ENCODE data around the gene ARHGEF11.

ARHGEF11 gene

DNA sequence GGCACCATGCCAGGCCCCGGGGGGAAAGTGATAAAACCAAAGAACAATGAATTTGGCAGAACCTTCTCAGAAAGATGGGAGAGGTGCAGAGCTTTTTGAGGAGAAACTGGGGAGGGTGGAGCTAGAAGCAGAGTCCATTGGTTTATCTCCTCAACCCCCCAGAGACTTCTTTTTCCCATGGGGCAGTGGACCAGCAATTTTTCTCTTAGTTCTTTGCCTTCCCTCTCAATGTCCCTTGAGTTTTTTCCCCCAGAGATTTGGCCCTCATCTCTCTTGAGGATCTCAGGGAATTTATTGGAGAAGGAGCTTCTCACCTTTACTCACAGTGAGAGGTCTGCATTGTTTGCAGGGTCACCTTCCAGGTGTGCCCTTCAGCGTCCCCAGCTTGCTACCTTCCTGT lies 5.3 kb upstream of the ARHGEF11 start:
- DNase-seq (ENCODE audit: low spot score) = no peak

DNA sequence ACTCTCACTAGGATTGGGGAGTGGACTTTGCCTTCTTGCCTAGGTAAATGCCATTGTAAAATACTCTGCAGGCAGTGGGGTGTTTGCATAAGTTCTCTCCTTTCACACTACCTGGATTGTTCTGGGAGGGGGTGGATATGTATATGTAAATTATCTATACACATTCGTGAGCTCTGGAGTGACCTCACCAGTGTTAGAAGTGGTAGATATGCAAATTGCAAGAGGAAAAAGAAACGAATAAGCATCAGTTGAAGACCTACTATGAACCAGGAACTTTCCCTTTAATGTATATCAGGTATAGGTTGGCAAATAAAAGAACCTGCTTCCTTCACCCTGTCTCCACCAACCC lies 1.5 kb upstream of the ARHGEF11 start:
- DNase-seq (ENCODE audit: low spot score) = no peak

DNA sequence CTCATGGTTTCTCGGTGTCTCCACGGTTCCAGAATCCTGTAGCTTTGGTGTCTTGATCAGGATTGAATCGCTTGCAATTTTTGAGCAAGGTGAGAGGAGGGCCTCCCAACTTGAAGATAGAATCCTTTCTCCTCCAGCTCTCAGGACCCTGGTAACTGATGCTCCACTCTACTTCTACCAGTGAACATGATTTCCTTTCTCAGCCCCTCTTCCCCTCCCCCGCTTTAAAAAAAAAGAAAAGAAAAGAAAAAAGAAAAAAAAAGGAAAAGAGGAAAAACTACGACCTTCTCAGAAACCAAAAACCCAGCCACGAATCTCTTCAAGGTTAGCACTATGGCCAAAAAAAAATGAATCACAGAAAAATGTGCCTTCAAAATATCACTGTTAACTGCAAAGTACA lies 1.2 kb downstream of the ARHGEF11 start:
- no peak for DNase-seq (ENCODE audit: low spot score)

DNA sequence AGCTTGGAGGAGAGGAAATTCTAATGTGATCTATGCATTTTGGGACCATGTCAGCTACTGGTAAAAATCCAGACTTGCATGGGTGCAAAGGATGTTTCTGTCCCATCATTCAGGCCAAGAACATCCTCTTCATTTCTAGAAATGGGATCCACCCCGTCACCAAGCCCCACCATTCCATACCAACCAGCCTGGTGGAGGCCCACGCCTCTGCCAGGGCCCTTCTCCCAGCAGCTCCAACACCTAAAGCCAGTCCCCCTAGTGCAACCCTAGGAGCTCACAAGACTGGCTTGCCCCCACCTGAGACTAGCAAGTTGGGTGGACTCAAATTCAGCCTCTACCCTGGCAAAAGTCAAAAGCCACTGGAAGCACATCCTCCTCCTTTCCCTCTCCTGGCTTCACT lies 1.9 kb downstream of the ARHGEF11 start:
- DNase-seq (ENCODE audit: low spot score) = no peak

DNA sequence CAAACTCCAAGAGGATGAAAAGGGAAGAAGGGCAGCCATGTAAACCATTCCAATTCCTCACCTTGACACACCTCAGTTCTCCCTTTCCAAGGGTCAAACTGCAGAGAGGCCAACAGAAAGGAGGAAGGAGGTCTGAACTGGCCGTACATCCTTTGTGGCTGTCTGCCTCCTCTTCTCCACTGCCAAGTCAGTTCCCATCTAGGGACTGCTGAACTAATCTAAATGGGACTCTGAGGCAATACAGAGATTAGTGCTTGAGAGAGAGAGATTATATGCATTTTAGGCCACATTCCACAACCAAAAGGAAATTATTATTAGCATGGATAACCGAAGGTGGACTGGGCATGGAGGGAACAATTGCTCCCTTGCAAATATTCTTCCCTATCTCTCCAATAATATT lies 2.7 kb downstream of the ARHGEF11 start:
- no peak for DNase-seq (ENCODE audit: low spot score)

DNA sequence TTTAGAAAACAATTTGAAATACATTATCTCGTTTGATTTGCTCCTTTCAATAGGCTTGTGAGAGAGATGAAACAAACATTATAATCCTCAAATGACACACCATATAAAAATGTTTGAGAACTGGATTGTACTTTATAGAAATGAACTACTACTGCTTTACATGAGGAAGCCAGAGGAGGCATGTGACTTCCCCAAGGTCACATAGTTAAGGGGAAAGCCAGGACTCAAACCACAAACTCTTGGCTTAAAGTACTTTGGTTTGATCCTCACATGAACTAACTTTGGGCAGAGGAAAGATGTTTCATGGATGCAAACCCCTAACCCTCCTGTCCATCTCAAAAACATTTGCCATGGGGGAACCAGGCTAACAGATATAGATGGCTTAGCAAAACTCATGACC lies 4.7 kb downstream of the ARHGEF11 start:
- DNase-seq (ENCODE audit: low spot score) = no peak

DNA sequence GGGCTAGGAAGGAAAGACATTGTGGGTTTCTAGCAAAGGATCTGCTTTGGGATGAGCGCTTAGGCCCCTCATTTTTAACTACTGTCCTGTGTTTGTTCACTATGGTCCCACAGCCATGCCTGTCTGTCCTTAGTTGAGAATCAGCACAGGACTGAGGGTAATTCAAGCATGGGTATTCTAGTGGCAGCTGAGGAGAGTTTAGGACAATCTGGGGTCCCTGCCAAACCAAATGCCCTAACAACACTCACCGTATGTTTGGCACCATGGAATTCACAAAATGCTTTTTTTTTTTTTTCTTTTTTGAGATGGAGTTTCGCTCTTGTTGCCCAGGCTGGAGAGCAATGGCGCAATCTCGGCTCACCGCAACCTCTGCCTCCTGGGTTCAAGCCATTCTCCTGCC lies 10.4 kb downstream of the ARHGEF11 start:
- DNase-seq (ENCODE audit: low spot score) = no peak

DNA sequence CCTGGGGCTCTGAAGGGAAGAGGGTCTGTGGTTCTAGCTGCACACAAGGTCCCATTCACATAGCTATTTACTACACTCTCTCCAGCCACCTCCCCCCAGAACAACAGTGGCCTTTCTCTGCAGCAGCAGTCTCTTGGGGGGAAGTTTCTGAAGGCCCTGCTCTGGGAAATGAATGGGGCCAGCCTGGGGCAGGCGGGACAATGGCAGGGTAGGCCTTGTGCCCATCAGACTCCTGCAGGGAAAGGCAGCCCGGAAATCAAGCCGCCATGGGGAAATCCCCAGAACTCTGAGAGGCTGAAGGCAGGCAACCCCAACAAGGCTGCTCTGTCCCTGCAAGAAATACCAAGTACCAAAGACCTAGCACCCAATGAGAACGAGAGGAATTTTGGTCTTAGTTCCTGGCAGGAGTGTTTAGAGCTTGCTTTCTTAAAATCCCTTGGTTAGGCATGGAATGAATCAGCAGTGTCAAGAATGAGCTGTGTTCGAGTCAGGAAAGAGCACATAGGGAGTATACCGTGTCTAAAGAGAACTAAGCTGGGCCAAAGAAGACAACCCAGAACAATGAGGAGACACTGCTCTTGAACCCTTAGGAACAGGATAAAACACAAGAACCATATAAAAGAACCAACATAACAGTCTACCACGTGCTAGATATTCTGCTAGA lies 11.3 kb downstream of the ARHGEF11 start:
- peak; percentile 68 for DNase-seq (ENCODE audit: low spot score)

DNA sequence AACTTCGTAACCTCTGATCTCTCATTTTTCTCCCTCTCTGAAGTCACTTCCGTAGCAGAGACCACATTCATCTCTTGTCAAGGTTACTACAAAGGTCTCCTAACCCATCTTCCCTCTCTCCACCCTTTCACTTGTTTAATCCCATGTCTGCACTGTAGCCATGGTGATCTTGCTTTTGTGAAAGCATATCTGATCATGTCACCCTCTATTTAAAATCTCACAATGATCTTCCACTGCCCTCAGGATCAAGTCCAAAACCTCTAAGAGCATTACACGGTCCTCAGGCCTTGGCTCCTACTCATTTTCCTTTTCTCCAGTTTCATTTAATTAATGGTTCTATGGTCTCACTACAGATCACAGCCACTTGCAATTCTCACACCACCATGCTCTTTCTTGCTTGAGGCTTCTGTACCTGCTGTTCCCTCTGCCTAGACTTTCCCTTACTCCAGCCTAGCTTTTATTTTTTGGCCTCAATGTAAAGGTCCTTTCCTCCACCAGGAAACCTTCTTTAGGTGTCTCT lies 12.1 kb downstream of the ARHGEF11 start:
- no peak for DNase-seq (ENCODE audit: low spot score)

DNA sequence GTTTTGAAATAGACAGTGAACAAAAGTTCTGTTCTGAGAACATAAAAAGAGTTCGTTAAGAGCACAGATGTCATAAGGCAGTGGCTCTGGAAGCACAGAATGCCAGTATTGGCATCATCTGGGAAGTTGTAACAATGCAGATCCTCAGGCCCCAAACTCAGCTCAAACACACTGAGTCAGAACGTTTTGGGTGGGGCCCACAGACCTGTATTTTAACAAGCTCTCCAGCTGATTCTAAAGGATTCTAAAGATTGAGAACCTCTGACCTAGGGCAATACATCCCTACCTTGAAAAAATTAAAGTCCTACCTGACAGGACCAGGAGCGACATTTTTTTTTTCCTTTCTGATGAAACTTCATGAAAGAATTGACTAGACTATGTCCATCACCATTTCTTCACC lies 13.2 kb downstream of the ARHGEF11 start:
- DNase-seq (ENCODE audit: low spot score) = no peak

DNA sequence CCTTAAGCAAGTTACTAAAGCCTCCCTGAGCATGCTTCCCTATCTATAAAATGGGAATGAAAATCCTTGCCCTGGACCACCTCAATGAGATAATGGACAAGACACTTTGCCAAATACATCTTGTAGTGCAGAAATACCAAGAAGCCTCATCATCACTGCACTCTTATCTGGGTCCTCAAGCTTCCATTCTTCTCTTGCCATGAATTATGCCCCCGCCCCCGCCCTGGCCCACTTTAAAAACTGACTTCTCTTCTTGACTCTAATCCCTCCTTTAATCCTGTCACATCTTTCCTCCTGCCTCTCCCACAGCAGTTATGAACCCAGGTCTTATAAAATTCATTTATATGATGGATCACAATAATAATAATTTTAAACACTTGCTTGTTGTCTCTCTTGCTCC lies 14.8 kb downstream of the ARHGEF11 start:
- no peak for DNase-seq (ENCODE audit: low spot score)

DNA sequence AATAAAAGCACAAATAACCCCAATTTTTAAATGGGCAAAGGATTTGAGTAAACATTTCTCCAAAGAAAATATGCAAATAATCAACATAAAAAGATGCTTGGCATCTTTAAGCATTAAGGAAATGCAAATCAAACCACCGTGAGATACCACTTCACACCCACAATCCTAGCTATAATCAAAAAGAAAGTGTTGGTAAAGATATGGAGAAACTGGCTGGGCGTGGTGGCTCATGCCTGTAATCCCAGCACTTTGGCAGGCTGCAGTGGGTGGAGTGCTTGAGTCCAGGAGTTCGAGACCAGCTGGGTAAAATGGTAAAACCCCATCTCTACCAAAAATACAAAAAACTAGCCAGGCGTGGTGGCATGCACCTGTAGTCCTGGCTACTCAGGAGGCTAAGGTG lies 16.9 kb downstream of the ARHGEF11 start:
- no peak for DNase-seq (ENCODE audit: low spot score)

DNA sequence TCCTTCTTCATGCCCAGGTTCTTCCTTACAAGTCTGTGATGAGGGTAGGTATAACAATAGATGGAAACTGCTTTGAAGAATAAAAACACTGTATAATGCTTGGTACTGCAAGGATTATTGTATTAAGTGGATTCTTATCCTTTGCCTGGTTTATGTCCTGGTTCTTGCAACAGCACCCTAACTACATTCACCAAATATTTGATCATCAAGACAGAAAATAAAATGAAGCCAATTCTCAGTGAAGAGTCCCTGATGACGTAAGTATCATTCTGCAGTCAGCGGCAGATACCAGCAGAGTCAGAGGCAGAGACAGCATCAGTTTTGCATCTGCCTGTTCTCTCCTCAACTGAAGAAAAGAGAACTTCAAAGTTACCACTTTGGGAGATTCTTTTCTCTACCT lies 19.7 kb downstream of the ARHGEF11 start:
- DNase-seq (ENCODE audit: low spot score) = no peak

DNA sequence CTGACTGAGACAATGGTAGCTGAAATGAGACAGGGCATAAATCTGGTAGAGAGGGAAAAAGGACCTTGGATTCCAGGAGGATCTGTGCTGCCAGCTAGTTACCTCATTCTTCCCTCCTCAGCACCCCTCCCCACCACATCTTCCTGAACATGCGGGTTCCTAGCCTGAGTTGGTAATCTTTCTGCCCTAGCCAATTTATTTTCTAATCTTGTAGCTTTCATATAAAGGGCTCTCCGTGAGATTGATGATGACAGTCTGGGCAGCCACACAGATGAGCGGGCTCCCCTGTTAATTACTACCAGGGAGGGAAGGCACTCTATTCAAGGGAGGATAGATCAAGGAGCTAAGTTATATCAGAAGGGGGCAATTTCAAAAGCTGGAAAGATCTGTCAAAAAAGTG lies 20.2 kb downstream of the ARHGEF11 start:
- no peak for DNase-seq (ENCODE audit: low spot score)

DNA sequence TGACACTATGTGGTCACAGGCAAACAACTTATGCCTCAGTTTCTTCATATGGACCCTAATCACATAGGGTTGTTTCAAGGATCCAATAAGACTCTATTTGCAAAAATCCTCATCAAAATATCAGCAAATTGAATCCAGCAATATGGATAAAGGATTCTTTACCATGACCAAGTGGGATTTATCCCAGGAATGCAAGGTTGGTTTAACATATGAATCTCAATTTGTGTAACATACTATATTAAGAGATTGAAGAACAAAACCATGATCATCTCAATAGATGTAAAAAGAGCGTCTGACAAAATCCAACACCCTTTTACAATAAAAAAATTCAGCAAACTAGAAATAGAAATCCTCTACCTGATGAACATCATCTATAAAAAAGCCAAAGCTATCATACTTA lies 23.9 kb downstream of the ARHGEF11 start:
- DNase-seq (ENCODE audit: low spot score) = no peak

DNA sequence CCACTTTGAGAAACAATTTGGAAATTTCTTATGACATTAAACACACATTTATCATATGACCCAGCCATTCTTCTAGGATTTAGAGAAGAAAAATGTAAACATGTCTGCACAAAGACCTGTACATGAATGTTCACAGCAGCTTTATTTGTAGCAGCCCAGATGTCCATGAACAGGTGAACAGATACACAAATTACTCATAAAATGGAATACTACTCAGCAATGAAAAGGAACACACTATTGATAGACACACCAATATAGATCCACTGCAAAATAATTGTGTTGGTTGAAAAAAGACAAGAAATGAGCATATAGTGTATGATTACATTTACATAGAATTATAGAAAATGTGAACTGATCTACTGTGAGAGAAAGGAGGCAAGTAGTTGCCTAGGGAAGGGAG lies 26.1 kb downstream of the ARHGEF11 start:
- DNase-seq (ENCODE audit: low spot score) = no peak

DNA sequence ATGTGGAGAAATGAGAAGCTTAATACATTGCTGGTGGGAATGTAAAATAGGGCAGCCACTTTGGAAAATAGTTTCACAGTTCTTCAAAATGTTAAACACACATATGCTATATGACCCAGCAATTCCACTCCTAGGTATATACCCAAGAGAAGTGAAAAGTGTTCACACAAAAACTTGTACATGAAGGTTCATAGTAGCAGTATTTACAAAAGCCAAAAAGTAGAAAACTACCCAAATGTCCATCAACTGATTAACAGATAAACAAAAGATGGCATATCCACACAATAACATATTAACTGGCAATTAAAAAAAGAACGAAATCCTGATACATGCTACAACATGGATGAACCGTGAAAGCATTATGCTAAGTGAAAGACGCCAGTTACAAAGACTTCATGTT lies 33.7 kb downstream of the ARHGEF11 start:
- no peak for DNase-seq (ENCODE audit: low spot score)

DNA sequence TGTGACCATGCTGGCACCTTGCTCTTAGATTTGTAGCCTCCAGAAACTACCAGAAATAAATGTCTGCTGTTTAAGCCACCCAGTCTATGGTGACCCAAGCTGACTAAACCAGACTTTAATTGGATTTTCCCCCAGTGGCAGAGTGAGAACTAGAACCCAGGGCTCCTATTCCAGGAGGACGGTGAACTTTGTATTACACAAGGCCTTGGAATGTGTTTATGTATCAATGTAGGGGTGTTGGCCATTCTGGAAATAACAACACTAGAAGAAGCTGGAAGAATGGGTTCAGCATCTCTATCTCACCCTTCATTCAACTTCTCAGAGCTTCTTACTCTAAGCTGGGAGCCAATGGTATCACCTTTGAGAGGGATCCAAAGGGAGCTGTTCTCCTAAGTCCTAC lies 37.0 kb downstream of the ARHGEF11 start:
- DNase-seq (ENCODE audit: low spot score) = no peak

DNA sequence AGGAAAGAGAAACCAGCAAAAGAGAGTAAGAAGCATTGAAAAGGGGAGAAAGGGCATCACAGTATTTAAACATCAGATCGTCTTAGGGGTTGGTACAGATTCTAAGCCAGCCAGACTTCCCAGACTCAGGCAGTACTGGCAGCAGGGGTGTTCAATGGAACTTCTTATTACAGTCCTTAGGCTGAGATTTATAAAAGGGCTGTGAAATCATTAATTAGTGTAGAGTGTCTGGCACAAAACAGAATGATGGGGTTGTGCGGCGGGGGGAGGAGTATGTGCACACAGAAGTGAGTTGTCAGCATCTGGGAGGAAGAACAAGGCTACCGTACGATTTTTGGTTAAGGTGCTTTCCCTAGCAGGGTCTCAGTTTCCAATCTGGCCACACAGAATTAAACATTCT lies 38.2 kb downstream of the ARHGEF11 start:
- no peak for DNase-seq (ENCODE audit: low spot score)

DNA sequence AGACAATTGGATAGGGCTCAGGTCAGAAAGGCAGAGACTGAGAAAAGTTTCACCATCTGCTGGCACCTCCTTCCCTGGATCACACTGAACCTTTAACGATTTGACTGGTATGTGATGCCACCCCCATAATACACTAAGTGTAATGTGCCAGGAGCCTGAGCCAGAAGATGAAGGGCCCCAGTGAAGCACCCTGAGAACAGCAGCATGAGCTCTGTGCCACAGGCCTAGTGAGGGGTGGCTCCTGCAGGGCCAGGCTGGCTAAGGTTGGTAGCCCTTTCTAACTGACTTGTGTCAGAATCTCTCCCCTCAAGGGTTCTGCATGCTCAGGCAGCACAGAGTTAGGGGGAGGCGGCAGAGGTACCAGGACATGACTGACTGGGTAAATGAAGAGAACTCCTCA lies 38.9 kb downstream of the ARHGEF11 start:
- DNase-seq (ENCODE audit: low spot score) = no peak

DNA sequence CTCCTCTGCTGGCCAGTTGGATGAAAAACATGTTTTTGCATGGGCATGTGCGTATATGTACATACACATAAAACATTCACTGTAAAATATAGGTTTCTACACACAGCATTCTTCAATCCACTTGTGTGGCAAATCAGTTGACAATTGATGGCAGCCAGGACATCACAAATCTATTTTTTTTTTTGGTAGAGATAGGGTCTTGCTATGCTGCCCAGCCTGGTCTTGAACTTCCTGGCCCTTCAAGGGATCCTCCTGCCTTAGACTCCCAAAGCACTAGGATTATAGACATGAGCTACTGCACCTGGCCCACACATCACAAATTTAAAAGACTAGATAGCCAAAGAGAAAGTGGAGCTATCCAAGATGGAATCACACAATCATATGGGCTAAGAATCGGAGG lies 39.6 kb downstream of the ARHGEF11 start:
- DNase-seq (ENCODE audit: low spot score) = no peak

DNA sequence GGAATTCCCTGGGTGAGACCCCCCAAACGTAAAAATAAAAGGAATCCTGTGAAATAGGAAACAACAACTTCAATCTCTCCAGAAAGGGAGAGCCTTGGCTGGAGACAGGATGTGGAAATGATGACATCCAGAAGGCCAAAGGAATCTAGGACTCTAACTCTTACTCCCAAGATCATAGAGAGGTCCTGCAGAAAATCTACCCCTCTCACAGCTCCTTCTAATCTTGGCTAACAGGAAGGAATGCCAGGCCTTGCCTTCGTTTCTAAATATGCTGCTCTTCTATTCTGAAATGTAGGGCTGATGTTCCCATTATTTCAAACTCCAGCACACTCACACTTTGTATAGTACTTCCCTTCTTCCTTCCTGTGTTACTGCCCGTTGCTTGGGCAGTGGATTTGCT lies 40.7 kb downstream of the ARHGEF11 start:
- DNase-seq (ENCODE audit: low spot score) = no peak

DNA sequence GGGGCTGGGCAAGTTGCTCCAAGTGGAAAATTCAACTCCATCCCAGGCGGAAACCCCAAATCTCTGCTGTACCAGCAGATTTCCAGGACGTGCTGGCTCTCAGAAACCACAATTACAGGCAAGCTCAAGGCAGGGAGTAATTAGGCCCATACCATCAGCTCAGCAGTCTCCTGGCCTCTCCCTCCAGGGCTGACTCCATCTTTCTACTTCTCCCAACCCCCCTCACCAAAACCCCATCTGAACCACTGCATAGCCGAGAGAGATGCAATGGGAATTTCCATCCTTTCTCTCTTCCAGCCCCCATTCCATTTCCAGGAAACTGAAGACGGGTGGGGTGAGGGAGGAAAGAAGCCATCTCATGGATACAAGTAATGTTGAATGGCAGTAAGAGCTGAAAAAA lies 41.2 kb downstream of the ARHGEF11 start:
- no peak for DNase-seq (ENCODE audit: low spot score)

DNA sequence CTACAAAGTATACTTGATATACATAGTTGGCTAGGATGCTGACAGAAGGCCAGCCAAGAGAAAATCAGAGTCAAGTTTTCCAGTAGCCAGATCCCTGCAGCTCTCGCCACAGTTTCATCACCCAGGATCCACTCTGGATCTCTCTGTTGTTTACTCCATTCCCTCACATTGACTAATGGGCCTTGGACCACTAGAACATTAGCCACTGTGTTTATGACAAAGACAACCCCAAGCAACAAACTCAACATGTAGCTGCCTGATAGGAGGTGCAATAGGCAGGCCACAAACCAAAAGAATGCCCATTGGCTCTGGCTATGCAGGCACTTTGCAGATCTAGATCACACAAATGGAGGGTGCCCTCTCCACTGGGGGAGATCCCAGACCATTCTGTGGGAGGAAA lies 44.2 kb downstream of the ARHGEF11 start:
- no peak for DNase-seq (ENCODE audit: low spot score)

DNA sequence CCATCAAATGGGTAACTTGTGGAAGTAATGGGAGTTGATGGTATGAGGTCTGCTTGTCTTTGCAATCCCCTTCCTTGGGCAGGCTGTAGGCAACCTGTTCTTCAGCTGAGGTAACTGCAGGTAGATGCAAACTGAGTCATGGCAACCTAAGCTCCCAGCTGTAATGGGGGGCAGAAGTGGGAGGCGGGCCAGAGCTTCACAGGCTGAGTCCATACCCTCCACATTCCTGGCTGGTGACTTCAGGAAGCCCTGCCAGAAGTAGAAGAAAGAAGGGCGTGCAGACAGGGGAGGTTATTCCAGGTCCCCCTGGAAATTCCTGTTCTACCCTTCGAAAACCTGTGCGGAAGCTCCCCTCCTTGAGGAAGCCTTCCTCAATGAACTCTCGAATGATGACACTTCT lies 44.9 kb downstream of the ARHGEF11 start:
- no peak for DNase-seq (ENCODE audit: low spot score)

Data from putamen (tissue), 1 donor.